ENCODE results near the gene IFI30. TPM values are rescaled to one million over a fixed set of nuclear protein-coding genes. Genes with fewer than 3 reads are reported as not detected.

Gene IFI30
- 9.3 and 11.3 TPM in 2 replicates for total RNA-seq

GRCh38 chr19:18173572-18174288 is at the start of gene IFI30:
Gene IFI30 (plus strand): TSS chr19:18173813. CDS start chr19:18173842, 29 bp downstream.

GRCh38 chr19:18152817-18153555 is 20.6 kb upstream of the IFI30 start, which contains the start of gene PIK3R2:
Gene PIK3R2 (plus strand): TSS chr19:18153163. CDS start chr19:18155880, 2,717 bp downstream.

GRCh38 chr19:18192673-18193387 is 19.2 kb downstream of the IFI30 start, which contains the start of gene MPV17L2:
Gene MPV17L2 (plus strand): TSS chr19:18193218. CDS start chr19:18193282, 64 bp downstream.

GRCh38 chr19:18203863-18204393 is 30.3 kb downstream of the IFI30 start, which contains the start of gene RAB3A:
Gene RAB3A (minus strand): TSS chr19:18204042. CDS start chr19:18202740, 1,302 bp downstream.

GRCh38 chr19:18225702-18226468 is 52.3 kb downstream of the IFI30 start, which contains the start of gene PDE4C:
Gene PDE4C (minus strand): TSS chr19:18226438. CDS start chr19:18226415, 23 bp downstream.

Small RNA genes lying within 50 kb of the gene (small RNA-seq; reads per million reads assigned to genes)
- not detected for gene IFI30

Other genes starting within 250 kb of the IFI30 start
- gene CCDC124, start 240.8 kb upstream of the IFI30 start, total RNA-seq, result 24.9 and 27.8 TPM in 2 replicates
- gene KCNN1, start 206.7 kb upstream of the IFI30 start, total RNA-seq, result not detected in 2 replicates
- 13.6 and 14.9 TPM in 2 replicates for gene ARRDC2, start 165.6 kb upstream of the IFI30 start, total RNA-seq
- gene IL12RB1, start 86.9 kb upstream of the IFI30 start, total RNA-seq, result 0.26 and 0.32 TPM in 2 replicates
- 3.8 and 4.3 TPM in 2 replicates for gene MAST3, start 76.0 kb upstream of the IFI30 start, total RNA-seq
- gene PIK3R2, start 20.6 kb upstream of the IFI30 start, total RNA-seq, result 22.7 and 30.7 TPM in 2 replicates
- gene MPV17L2, start 19.4 kb downstream of the IFI30 start, total RNA-seq, result 6.2 and 8.1 TPM in 2 replicates
- 0.65 and 1.2 TPM in 2 replicates for gene RAB3A, start 30.2 kb downstream of the IFI30 start, total RNA-seq
- gene PDE4C, start 52.6 kb downstream of the IFI30 start, total RNA-seq, result under 0.01 and 0.22 TPM in 2 replicates
- 1.3 and 2.1 TPM in 2 replicates for gene IQCN, start 100.6 kb downstream of the IFI30 start, total RNA-seq
- gene JUND, start 107.8 kb downstream of the IFI30 start, total RNA-seq, result 63.7 and 69.0 TPM in 2 replicates
- 77.4 and 80.5 TPM in 2 replicates for gene LSM4, start 149.3 kb downstream of the IFI30 start, total RNA-seq
- gene PGPEP1, start 166.8 kb downstream of the IFI30 start, total RNA-seq, result 23.5 and 28.8 TPM in 2 replicates
- gene GDF15, start 212.3 kb downstream of the IFI30 start, total RNA-seq, result 31.0 and 32.9 TPM in 2 replicates
- gene LRRC25, start 223.8 kb downstream of the IFI30 start, total RNA-seq, result 0.22 and 0.39 TPM in 2 replicates
- gene SSBP4, start 245.6 kb downstream of the IFI30 start, total RNA-seq, result 54.4 and 65.7 TPM in 2 replicates